ENCODE data around the gene SLC9B2.
A peak's percentile ranks its signal among the peaks of the same experiment; 100 is the strongest.

SLC9B2 gene

DNA sequence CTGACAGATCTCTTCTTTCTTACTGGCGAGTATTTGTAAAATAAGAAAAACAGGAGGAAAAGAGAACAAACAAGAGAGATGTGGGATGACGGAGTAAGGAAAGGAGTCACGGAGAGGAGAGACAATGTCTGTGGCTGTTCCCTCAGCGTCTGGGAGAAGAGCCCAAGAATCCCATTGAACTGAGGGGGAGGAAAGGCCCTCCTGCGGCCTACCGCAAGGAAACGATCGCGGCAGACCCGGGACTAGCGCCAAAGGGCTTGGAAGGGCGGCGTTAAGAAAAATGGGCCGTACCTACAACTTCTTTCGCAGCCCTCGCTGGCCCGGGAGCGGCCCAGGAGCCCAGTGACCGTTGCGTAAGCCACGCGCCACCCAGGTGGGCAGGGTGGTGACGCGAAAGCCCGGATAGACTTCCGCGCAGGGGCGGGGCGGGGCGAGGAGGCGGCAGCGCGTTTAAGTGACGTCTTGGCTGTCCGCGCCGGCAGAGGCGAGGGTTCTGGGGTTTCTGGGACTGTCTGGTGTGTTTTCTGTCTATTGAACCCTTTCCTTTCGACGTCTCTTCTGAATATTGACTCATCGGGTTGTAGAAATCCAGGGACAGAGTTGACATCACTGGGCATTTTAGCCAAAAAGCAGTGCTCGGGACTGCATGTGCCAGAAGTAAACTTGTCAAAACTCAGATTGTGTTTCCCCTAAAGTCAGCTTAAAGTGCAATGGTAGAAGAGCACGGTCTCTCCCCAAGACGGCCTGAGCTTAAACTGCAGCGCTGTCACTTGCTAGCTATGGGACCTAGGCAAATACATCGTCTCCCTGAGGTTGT, 57.0 kb downstream of the SLC9B2 start, which contains the start of gene SLC9B1 (continued):
- no peak for TF ChIP-seq ZNF169 (tag by site-specific recombination; IDR thresholded peaks at IDR 0.05)
- TF ChIP-seq KLF10 (tag by site-specific recombination; IDR thresholded peaks at IDR 0.05): no peak
- no peak for TF ChIP-seq ZNF791 (tag by site-specific recombination; IDR thresholded peaks at IDR 0.05)
- TF ChIP-seq GLIS2 (tag by site-specific recombination; IDR thresholded peaks at IDR 0.05): peak; percentile 58; the same call in 1 of the 2 replicates
- TF ChIP-seq YY2 (tag by site-specific recombination; IDR thresholded peaks at IDR 0.05): no peak
- TF ChIP-seq ZNF138 (tag by site-specific recombination; IDR thresholded peaks at IDR 0.05; ENCODE audit: borderline replicate concordance): no peak
- TF ChIP-seq ZNF16 (tag by site-specific recombination; IDR thresholded peaks at IDR 0.05; ENCODE audit: low read depth): no peak
- TF ChIP-seq, protein P1, sequence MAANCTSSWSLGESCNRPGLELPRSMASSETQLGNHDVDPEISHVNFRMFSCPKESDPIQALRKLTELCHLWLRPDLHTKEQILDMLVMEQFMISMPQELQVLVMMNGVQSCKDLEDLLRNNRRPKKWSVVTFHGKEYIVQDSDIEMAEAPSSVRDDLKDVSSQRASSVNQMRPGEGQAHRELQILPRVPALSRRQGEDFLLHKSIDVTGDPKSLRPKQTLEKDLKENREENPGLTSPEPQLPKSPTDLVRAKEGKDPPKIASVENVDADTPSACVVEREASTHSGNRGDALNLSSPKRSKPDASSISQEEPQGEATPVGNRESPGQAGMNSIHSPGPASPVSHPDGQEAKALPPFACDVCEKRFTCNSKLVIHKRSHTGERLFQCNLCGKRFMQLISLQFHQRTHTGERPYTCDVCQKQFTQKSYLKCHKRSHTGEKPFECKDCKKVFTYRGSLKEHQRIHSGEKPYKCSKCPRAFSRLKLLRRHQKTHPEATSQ (tag by site-specific recombination; IDR thresholded peaks at IDR 0.05): no peak
- TF ChIP-seq ZNF747 (tag by site-specific recombination; IDR thresholded peaks at IDR 0.05): no peak
- peak; percentile 39 for TF ChIP-seq ZNF335 (tag by site-specific recombination; conservative IDR thresholded peaks at IDR 0.05)
- TF ChIP-seq ZFP3 (tag by site-specific recombination; IDR thresholded peaks at IDR 0.05; ENCODE audit: low read depth): no peak
- TF ChIP-seq, protein P2, sequence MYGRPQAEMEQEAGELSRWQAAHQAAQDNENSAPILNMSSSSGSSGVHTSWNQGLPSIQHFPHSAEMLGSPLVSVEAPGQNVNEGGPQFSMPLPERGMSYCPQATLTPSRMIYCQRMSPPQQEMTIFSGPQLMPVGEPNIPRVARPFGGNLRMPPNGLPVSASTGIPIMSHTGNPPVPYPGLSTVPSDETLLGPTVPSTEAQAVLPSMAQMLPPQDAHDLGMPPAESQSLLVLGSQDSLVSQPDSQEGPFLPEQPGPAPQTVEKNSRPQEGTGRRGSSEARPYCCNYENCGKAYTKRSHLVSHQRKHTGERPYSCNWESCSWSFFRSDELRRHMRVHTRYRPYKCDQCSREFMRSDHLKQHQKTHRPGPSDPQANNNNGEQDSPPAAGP (tag by site-specific recombination; IDR thresholded peaks at IDR 0.05): 0 out of 2 replicates have a peak, but pooled peaks have one; percentile 31
- TF ChIP-seq, protein P3, sequence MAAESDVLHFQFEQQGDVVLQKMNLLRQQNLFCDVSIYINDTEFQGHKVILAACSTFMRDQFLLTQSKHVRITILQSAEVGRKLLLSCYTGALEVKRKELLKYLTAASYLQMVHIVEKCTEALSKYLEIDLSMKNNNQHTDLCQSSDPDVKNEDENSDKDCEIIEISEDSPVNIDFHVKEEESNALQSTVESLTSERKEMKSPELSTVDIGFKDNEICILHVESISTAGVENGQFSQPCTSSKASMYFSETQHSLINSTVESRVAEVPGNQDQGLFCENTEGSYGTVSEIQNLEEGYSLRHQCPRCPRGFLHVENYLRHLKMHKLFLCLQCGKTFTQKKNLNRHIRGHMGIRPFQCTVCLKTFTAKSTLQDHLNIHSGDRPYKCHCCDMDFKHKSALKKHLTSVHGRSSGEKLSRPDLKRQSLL (tag by site-specific recombination; IDR thresholded peaks at IDR 0.05): no peak
- TF ChIP-seq ZNF426 (tag by site-specific recombination; IDR thresholded peaks at IDR 0.05): no peak
- TF ChIP-seq, protein P4, sequence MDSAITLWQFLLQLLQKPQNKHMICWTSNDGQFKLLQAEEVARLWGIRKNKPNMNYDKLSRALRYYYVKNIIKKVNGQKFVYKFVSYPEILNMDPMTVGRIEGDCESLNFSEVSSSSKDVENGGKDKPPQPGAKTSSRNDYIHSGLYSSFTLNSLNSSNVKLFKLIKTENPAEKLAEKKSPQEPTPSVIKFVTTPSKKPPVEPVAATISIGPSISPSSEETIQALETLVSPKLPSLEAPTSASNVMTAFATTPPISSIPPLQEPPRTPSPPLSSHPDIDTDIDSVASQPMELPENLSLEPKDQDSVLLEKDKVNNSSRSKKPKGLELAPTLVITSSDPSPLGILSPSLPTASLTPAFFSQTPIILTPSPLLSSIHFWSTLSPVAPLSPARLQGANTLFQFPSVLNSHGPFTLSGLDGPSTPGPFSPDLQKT (IDR thresholded peaks at IDR 0.05; ENCODE audit: borderline replicate concordance, low read depth, low read length): no peak
- TF ChIP-seq ZNF239 (tag by site-specific recombination; IDR thresholded peaks at IDR 0.05): no peak
- no peak for TF ChIP-seq ZSCAN16 (tag by site-specific recombination; IDR thresholded peaks at IDR 0.05)
- TF ChIP-seq ZNF670 (tag by site-specific recombination; IDR thresholded peaks at IDR 0.05; ENCODE audit: low read depth): no peak
- TF ChIP-seq ZBTB17 (tag by site-specific recombination; IDR thresholded peaks at IDR 0.05): peak; percentile 61
- TF ChIP-seq ZFHX2 (tag by site-specific recombination; conservative IDR thresholded peaks at IDR 0.05): peak; percentile 56
- no peak for TF ChIP-seq ZNF626 (tag by site-specific recombination; IDR thresholded peaks at IDR 0.05)
- no peak for TF ChIP-seq SETDB1 (IDR thresholded peaks at IDR 0.05; ENCODE audit: insufficient read length, low read length)
- TF ChIP-seq, protein P5, sequence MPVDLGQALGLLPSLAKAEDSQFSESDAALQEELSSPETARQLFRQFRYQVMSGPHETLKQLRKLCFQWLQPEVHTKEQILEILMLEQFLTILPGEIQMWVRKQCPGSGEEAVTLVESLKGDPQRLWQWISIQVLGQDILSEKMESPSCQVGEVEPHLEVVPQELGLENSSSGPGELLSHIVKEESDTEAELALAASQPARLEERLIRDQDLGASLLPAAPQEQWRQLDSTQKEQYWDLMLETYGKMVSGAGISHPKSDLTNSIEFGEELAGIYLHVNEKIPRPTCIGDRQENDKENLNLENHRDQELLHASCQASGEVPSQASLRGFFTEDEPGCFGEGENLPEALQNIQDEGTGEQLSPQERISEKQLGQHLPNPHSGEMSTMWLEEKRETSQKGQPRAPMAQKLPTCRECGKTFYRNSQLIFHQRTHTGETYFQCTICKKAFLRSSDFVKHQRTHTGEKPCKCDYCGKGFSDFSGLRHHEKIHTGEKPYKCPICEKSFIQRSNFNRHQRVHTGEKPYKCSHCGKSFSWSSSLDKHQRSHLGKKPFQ (tag by site-specific recombination; IDR thresholded peaks at IDR 0.05): no peak
- no peak for TF ChIP-seq SCRT1 (tag by site-specific recombination; IDR thresholded peaks at IDR 0.05; ENCODE audit: borderline replicate concordance)
- TF ChIP-seq, protein P6, sequence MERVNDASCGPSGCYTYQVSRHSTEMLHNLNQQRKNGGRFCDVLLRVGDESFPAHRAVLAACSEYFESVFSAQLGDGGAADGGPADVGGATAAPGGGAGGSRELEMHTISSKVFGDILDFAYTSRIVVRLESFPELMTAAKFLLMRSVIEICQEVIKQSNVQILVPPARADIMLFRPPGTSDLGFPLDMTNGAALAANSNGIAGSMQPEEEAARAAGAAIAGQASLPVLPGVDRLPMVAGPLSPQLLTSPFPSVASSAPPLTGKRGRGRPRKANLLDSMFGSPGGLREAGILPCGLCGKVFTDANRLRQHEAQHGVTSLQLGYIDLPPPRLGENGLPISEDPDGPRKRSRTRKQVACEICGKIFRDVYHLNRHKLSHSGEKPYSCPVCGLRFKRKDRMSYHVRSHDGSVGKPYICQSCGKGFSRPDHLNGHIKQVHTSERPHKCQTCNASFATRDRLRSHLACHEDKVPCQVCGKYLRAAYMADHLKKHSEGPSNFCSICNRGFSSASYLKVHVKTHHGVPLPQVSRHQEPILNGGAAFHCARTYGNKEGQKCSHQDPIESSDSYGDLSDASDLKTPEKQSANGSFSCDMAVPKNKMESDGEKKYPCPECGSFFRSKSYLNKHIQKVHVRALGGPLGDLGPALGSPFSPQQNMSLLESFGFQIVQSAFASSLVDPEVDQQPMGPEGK (tag by site-specific recombination; IDR thresholded peaks at IDR 0.05): peak; percentile 53; the same call in 1 of the 2 replicates
- no peak for TF ChIP-seq ZNF596 (tag by site-specific recombination; IDR thresholded peaks at IDR 0.05)
- no peak for TF ChIP-seq ZFP37 (tag by site-specific recombination; IDR thresholded peaks at IDR 0.05)
- TF ChIP-seq ZBTB48 (tag by site-specific recombination; IDR thresholded peaks at IDR 0.05): 0 out of 2 replicates have a peak, but pooled peaks have one; percentile 35
- no peak for TF ChIP-seq ZNF785 (tag by site-specific recombination; IDR thresholded peaks at IDR 0.05)
- TF ChIP-seq ZSCAN23 (tag by site-specific recombination; IDR thresholded peaks at IDR 0.05): no peak
- TF ChIP-seq ZNF266 (tag by site-specific recombination; IDR thresholded peaks at IDR 0.05; ENCODE audit: low read depth): no peak
- no peak for TF ChIP-seq GFI1B (tag by site-specific recombination; IDR thresholded peaks at IDR 0.05)
- TF ChIP-seq ZNF776 (tag by site-specific recombination; IDR thresholded peaks at IDR 0.05; ENCODE audit: borderline replicate concordance): no peak

Measured in HEK293 (cell line).